Glomerular visceral epithelial cell (primary cell): ENCODE results near the gene TSSK3.

ENCODE experiments used
- DNase-seq: peaks from one replicate; pipeline ENCODE4 v3.0.0-alpha.2; 2016; ENCODE audit errors: extremely low spot score

TSSK3 gene

DNA sequence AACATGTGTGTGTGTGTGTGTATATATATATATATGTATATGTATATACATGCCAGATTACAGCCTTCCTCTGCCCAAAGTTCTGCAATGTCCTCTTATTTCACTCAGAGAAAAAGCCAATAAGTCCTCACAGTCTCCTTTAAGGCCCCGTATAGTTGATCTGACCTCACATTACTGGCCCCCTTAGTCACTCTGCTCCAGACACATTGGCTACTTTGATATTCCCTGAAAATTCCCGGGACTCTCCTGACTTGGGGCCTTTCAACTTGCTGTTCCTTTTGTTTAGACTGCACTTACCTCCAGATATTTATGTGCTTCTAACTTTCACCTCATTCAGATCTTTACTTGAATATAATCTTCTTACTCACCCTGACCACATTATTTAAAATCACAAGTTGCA, 36.1 kb downstream of the TSSK3 start:
- peak; percentile 16 for DNase-seq

DNA sequence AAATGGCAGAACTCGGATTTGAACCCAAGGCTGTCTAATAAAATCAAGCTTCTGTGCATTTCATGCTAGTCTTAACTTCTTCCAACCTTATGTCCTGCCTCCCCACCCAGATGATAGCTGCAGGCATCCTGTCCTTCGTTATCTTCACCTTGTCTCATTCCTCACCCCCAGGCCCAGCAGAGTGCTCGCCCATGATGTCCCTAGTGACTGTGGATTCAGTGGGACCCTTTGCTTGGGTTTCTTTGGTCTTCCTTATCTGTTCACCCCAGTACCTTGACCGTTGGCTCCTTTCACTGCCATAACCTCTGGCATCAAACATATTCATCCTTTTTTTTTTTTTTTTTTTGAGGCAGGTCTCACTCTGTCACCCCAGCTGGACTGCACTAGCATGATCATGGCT, 37.5 kb downstream of the TSSK3 start:
- no peak for DNase-seq

DNA sequence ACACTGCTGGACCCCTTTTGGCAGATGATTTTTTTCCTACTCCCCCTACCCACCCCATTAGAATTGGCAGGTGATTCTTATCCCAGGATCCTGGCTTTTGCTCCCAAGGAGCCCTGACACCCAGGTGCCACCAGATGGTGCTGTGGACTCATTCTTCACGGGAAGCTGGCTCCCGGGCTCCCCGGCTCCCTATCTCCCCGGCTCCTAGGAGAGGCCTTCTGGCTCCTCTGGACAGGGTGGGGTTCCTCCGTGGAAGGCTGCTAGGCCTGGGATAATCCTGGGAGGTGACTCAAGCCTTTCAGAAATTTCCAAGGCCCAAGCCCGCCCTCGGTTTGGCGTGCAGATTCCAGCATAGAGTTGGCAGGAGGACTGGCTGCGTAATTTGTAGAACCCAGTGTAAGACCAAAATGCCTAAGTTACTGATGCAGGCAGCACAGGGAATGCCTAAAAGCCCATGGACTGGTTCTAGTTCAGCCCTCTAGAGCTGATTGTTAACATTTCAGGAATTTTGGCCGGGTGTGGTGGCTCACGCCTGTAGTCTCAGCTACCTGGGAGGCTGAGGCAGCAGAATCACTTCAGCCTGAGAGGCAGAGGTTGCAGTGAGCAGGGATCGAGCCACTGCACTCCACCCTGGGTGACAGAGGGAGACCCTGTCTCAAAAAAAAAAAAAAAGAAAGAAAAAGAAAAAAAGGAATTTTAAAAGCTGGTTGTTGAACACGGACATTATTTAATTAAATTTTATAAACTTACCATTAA, 38.7 kb downstream of the TSSK3 start:
- DNase-seq, result peak; percentile 81

DNA sequence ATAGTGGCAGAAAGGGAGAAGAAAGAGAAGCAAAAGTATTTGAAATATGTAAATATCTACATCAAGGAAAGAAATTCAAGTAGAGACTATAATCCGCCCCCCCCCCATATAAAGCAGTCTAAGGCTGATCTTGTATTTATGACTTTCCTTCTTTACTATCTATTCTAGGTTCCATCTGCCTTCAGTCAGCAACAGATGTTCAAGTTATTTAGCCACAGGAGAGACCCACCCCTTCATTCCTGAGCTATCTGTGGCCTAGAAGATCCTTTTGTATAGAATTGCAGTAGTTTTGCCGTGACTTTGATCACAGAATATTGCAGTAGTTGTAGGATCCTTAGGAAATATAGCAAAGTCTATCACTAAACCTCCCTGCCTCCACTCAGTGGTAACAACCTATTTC, 42.6 kb downstream of the TSSK3 start:
- no peak for DNase-seq

DNA sequence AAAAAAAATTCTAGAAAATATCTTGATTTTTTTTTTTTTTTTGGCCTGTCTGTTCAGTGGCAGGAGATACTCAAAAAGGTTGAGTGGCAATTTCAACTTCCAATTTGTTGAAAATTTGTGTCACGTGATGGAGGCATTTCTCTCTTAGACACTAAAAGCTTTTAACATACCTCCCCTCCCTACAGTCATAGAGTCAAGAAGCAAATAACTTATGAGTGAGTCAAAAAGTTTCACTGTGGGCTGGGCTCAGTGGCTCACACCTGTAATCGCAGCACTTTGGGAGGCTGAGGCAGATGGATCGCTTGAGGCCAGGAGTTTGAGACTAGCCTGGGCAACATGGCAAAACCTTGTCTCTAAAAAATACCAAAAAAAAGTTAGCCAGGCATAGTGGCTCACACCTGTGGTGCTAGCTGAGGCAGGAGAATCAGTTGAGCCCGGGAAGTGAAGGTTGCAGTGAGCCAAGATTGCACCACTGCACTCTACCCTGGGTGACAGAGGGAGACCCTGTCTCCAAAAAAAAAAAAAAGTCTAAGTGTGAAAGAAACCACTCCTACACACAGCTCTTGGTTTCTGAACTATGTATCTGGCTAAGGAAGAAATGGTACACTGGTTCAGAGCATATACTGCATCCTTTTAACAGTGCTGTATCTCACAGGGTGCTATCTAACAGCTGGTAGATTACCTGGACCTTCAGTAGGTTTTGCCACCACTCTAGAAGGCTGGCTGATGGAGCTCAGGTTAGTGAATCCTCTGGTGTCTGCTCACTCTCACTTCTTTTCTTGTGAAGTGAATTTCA, 43.5 kb downstream of the TSSK3 start:
- DNase-seq, result no peak

DNA sequence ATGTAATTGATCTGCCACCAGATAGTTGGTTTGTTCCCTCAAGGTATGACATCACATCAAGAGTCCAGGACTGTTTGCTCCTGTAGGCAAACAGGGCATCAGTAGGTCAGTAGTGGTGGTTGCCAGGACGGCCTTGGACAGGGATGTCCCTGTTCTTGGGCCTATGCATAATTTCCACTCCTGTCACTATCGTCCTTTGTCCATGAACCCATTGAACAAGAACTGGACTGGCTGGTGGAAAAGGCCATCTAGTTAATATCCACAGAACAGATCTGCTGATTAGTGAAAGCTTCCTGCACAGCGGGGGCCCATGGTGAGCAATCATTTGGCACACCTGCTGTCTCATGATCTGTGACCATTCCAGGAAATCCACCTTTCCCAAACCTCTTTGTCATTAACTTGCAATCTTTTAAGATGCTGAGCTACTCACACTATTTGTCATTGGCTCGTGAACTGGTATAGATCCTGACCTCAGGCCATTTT, 44.3 kb downstream of the TSSK3 start:
- DNase-seq, result no peak

DNA sequence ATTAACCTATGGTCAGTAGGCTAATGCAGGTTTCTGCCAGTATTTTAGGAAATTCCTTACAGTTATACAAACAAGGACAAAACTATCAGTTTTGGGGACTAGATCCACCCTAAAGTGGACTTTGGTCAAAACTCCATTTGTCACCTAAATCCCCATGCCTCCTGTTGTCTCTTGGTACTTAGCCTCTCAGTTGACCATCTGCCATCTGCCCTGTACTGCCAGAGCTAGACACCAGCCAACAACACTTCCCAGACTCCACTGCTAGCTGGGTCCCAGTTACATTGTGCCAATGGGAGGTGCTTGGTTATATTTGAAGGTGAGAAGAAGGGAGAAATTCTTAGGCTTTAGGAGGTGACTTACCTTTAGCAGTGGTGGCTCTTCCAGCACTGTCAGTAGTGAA, 48.9 kb downstream of the TSSK3 start:
- no peak for DNase-seq

DNA sequence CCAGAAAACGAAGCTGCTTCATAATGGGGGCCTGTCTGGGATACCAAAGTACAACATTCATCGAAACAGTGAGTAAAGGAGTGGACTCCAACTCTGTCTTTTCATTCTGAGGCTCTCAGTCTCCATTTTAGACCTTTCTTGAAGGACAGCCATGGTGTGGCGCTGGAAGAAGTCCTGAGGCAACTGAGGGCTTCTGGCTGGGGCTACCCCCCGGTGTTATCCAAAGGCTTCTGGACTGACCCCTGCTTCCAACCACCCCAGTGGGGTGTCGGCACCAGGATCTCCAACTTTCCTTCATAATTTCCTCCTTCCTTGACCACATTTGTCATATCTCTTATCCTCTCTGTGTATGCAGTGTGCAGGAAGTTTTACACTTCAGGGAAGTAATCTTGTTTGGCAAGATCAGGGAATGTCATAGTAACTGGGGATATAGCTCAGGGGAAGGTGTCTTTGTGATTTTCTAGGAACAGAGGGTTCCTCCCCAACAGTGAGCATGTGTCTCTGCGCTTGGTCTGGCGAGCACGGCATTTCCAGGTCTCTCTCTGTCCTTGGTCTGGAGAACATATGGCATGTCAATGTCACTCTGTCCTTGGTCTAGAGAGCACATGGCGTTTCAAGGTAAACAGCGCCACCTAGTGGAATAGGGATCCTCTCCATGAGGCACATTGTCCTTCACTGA, 51.3 kb downstream of the TSSK3 start:
- DNase-seq, result peak; percentile 65
